B cell (primary cell): Measurements from ENCODE around the gene TBX3.

Experiments used
- EZH2 ChIP-seq: IDR thresholded peaks from 2 replicates; pipeline ENCODE4 v1.6.1; 2012; ENCODE audit warnings: borderline replicate concordance, low read depth, mild to moderate bottlenecking, moderate library complexity, low read length; ENCODE audit not compliant: insufficient read depth, poor library complexity, severe bottlenecking
- TF ChIP-seq, protein P1 (sequence below): fragments of 200-600 bp; IDR thresholded peaks from one replicate; pipeline ENCODE4 v1.8.0; 2022; ENCODE audit warnings: antibody characterized with exemption, mild to moderate bottlenecking

DNA sequence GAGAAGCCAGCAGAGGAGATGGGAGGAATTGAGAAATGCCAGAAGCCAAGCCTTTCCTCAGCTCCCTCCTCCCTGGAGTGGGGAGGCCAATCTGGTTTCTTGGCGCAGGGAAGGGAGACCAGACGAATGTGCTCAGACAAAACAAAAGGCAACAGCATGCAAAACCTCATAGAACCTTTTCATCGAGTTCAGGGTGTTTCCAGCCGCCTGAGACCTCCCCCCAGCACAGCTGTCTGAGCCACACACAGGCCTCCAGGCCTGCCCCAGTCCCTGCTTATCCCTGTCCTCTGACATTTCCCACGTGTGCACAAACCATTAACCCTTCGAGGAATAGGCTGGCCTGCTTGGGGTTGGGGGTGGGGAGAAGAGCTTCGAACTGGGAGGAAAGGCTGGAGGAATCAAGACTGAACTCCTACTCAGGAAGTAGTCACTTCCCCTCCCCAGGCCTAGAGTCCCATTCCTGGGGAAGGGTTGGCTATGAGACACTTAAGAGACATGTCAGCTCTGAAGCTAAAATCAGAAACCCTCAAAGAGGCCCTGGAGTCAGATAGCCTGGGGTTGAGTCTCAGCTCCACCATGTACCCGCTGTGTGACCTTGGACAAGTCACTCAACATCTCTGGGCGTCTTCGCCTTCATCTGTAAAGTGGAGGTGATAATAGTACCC lies 10.7 kb downstream of the TBX3 start:
- TF ChIP-seq, protein P1, sequence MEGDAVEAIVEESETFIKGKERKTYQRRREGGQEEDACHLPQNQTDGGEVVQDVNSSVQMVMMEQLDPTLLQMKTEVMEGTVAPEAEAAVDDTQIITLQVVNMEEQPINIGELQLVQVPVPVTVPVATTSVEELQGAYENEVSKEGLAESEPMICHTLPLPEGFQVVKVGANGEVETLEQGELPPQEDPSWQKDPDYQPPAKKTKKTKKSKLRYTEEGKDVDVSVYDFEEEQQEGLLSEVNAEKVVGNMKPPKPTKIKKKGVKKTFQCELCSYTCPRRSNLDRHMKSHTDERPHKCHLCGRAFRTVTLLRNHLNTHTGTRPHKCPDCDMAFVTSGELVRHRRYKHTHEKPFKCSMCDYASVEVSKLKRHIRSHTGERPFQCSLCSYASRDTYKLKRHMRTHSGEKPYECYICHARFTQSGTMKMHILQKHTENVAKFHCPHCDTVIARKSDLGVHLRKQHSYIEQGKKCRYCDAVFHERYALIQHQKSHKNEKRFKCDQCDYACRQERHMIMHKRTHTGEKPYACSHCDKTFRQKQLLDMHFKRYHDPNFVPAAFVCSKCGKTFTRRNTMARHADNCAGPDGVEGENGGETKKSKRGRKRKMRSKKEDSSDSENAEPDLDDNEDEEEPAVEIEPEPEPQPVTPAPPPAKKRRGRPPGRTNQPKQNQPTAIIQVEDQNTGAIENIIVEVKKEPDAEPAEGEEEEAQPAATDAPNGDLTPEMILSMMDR: no peak
- TF ChIP-seq EZH2: no peak
